ENCODE results near the gene KLHL17.
"Not testable (repeated sequence)": the region's sequence is repeated elsewhere in the genome, so short reads cannot be mapped to it uniquely, and the experiment has no call there.

Gene KLHL17

GRCh38 chr1:1003618-1004419 is 43.4 kb downstream of the KLHL17 start:
- no peak for DNase-seq (ENCODE audit: low spot score)

DNA sequence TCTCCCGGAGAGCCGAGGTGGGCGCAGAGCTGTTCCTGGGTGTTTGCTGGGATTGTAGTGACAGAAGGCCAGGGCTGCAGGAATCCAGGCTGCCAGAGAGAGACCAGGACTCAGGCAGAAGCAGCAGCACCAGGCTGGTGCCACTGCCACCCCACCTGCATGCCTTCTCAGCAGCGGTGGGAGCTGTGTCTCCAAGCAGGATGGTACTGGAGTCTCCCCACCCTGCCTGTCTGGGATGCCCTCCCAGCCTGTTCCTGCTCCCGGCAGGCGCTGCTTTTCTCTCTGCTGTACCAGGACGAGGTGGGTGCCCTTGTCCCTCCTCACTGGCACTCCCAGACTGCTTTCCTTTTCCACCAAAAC is 44.0 kb downstream of the KLHL17 start:
- DNase-seq (ENCODE audit: low spot score) = no peak

DNA sequence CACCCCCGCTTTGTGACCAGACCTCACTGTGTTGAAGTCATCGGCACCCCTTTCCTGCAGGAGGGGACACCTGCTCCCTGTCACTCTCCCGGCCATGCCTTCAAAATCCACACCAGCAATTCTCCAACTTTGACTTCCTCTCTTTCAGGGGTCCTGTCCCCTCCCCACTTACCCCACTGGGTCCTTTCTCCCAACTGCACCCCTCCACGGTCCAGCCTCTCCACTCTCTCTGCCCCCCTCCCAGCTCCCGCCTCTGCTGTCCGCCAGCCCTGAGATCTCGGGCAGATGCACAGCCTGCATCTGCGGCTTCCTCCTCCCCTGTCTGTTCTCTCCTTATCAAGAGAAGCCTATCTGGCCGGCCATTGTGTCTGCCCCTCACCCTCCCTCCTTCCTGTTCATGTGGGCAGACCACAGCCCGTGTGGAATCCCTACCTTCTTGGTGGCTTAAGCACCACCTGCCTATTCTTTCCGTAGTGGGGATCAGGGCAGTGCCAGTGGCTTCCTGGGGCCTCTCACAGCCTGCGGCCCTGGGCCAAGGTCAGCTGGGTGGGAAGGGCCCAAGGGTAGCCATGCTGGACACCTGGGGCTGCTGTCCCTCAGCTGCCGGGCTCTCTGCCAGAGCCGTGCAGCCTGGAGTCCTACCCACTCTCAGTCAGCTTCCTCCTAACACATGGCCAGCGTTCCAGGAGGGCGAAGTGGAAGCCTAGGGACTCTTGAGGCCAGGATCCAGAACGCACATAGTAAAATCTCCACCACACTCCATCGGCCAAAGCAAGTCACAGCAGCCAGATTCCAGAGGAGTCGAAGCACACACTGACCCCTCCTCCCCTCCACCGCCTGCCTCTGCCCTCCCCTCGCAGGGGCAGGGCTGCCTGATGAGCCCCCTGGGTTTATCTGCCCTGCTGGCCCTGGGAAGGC is 44.7 kb downstream of the KLHL17 start:
- no peak for DNase-seq (ENCODE audit: low spot score)

- no peak for DNase-seq (ENCODE audit: low spot score)
These were observed 45.5 kb downstream of the KLHL17 start for GRCh38 chr1:1005774-1006304.

GRCh38 chr1:1006305-1007159 is 46.1 kb downstream of the KLHL17 start:
- DNase-seq (ENCODE audit: low spot score) = no peak

DNA sequence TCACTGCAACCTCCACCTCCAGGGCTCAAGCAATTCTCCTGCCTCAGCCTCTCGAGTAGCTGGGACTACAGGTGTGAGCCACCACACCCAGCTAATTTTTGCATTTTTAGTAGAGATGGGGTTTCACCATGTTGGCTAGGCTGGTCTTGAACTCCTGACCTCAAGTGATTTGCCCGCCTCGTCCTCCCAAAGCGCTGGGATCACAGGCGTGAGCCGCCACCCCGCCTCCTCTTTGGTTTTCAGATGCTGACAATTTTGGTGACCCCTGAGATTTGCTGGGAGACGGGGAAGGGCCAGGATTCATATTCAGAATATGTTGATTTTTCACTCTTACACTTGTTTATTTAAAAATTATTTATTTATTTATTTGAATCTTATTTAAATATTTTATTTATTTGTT is 49.7 kb downstream of the KLHL17 start:
- not testable (repeated sequence) for DNase-seq (ENCODE audit: low spot score)

DNA sequence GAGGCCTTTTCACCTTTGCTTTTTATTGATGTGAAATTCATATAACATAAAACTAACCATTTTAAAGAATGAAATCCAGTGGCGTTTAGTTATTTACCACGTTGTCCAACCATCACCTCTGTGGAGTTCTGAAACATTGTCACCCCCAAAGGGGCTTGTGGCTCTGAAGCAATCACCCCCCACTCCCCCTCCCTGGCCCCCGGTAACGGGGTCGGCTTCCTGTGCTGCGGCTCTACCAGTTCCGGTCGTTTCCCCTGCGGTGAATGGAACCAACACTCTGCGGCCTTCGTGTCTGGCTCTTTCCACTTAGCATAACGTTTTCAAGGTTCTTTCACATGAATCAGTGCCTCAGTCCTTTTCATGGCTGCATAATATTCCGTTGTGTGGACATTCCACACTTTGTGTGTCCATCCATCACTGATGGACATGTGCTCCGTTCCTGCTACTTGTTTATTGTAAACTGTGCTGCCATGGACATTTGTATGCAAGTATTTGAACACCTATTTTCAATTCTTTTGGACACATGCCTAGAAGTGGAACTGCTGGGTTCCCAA is 51.1 kb downstream of the KLHL17 start:
- no peak for DNase-seq (ENCODE audit: low spot score)

- DNase-seq (ENCODE audit: low spot score) = not testable (repeated sequence)
These were observed 52.3 kb downstream of the KLHL17 start for GRCh38 chr1:1012736-1013104.

GRCh38 chr1:1013105-1013921 is 52.9 kb downstream of the KLHL17 start, which contains the start of gene ISG15:
Gene ISG15 (plus strand): TSS chr1:1013497. CDS start chr1:1013574, 77 bp downstream.
- peak; percentile 43 for DNase-seq (ENCODE audit: low spot score)

- DNase-seq (ENCODE audit: low spot score) = no peak
These were observed 53.7 kb downstream of the KLHL17 start for GRCh38 chr1:1013922-1014648.

DNA sequence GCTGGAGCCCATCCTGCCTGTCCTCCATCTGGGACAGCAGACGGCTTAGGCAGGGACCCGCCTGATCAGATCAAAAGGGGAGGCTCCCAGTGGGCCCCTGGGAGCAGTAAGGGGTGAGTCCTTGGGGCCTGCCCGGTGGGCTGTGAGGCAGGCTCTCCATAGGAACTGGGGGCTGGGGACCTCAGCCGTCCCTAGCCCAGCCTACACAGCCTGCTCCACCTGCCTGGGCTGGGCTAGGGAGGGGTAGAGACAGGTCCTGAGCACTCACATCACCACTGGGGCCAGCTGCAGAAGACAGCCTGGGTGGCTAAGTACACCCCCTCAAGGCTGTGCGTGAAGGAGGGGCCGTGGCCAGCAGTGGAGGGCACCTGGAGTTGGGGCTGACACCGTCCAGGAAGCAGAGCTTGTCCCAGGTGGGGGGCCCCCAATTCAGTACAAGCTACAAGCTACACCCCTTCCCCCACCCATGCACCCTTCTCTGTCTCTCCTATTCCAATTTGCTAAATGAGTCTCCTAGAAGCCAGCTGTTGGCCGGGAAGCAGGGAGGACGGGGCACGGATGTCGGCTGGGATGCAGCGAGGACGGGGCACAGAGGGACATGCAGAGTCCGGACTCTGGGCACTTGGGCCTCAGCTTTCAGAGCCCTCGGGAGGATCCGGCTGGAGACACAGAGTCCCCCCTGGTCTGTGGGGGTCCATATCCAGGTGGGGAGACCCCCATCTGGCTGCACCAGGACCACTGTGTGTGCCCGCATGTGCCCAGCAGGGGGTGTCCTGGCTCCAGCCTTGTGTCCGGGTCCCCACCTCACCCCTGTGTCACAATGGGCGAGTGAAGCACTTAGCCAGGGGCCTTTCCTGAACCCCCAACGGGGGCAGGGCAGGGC is 54.7 kb downstream of the KLHL17 start:
- no peak for DNase-seq (ENCODE audit: low spot score)
